Ishikawa (cell line): ENCODE measurements around the gene KCNK7.

Experiments
- CEBPB ChIP-seq: IDR thresholded peaks from 2 replicates; pipeline ENCODE4 v1.6.1; 2012
- CREB1 ChIP-seq: IDR thresholded peaks from 2 replicates; pipeline ENCODE4 v1.6.1; 2012; ENCODE audit warnings: low read depth
- EGR1 ChIP-seq: IDR thresholded peaks from 2 replicates; pipeline ENCODE4 v1.6.1; 2012
- EP300 ChIP-seq: IDR thresholded peaks from 2 replicates; pipeline ENCODE4 v1.6.1; 2012; ENCODE audit warnings: borderline replicate concordance
- FOXM1 ChIP-seq: IDR thresholded peaks from 2 replicates; pipeline ENCODE4 v1.6.1; 2012; ENCODE audit warnings: low read depth, borderline replicate concordance
- NFIC ChIP-seq: IDR thresholded peaks from 2 replicates; pipeline ENCODE4 v1.6.1; 2012
- RAD21 ChIP-seq: IDR thresholded peaks from 2 replicates; pipeline ENCODE4 v1.6.1; 2012; ENCODE audit warnings: low read depth
- REST ChIP-seq: IDR thresholded peaks from 2 replicates; pipeline ENCODE4 v1.6.1; 2012; ENCODE audit warnings: low read depth, mild to moderate bottlenecking
- TAF1 ChIP-seq: IDR thresholded peaks from 2 replicates; pipeline ENCODE4 v1.6.1; 2012; ENCODE audit warnings: low read depth, mild to moderate bottlenecking
- TCF12 ChIP-seq: IDR thresholded peaks from 2 replicates; pipeline ENCODE4 v1.6.1; 2012; ENCODE audit warnings: low read depth
- TEAD4 ChIP-seq: IDR thresholded peaks from 2 replicates; pipeline ENCODE4 v1.6.1; 2012
- YY1 ChIP-seq: IDR thresholded peaks from 2 replicates; pipeline ENCODE4 v1.6.1; 2012; ENCODE audit warnings: low read depth
- ZBTB7A ChIP-seq: IDR thresholded peaks from 2 replicates; pipeline ENCODE4 v1.6.1; 2012; ENCODE audit warnings: low read depth
- TF ChIP-seq, protein P1 (sequence below): IDR thresholded peaks from 2 replicates; pipeline ENCODE4 v1.6.1; 2012
- TF ChIP-seq, protein P2 (sequence below): IDR thresholded peaks from 2 replicates; pipeline ENCODE4 v1.6.1; 2012

KCNK7 gene

GRCh38 chr11:65618763-65619162, 23.2 kb upstream of the KCNK7 start:
- TF ChIP-seq, protein P1, sequence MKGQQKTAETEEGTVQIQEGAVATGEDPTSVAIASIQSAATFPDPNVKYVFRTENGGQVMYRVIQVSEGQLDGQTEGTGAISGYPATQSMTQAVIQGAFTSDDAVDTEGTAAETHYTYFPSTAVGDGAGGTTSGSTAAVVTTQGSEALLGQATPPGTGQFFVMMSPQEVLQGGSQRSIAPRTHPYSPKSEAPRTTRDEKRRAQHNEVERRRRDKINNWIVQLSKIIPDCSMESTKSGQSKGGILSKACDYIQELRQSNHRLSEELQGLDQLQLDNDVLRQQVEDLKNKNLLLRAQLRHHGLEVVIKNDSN = no peak

GRCh38 chr11:65617990-65618751, 22.6 kb upstream of the KCNK7 start:
- TF ChIP-seq CEBPB (no peak), ZBTB7A (no peak), CREB1 (no peak), YY1 (no peak), TAF1 (no peak), TEAD4 (no peak), TCF12 (no peak), REST (no peak), RAD21 (no peak), EGR1 (no peak), EP300 (no peak), FOXM1 (no peak), NFIC (no peak)
- TF ChIP-seq, protein P1 = no peak
- TF ChIP-seq, protein P2, sequence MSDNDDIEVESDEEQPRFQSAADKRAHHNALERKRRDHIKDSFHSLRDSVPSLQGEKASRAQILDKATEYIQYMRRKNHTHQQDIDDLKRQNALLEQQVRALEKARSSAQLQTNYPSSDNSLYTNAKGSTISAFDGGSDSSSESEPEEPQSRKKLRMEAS = no peak

GRCh38 chr11:65617136-65617850, 21.7 kb upstream of the KCNK7 start:
- TF ChIP-seq TEAD4 = no peak
- TF ChIP-seq EGR1 = no peak
- no peak for TF ChIP-seq REST
- no peak for TF ChIP-seq TAF1
- TF ChIP-seq, protein P1 = no peak

DNA sequence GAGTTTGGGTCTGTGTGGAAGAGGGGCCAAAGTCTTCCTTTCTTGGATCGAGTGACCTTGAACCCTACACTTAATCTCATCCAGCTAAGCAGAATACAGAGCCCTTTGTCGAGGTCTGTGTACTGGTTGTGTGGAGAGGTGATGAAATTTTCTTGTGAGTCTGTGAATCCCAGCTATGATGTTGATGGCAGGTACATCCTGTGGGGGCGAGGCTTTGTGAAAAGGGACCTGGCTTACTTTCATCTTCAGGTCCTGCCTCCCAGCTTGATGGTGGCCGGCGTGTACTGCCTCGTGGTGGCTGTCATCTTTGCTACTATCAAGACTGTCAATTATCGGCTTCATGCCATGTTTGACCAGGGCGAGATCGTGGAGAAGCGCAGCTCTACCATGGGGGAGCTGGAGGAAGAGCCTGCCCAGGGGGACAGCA, 21.0 kb upstream of the KCNK7 start:
- TF ChIP-seq, protein P2 = no peak
- TF ChIP-seq YY1 = no peak
- no peak for TF ChIP-seq EP300
- no peak for TF ChIP-seq TCF12
- no peak; the same call in 1 of the 2 replicates for TF ChIP-seq TAF1
- no peak for TF ChIP-seq FOXM1
- TF ChIP-seq CREB1 = no peak
- TF ChIP-seq EGR1 = no peak
- no peak for TF ChIP-seq RAD21
- TF ChIP-seq, protein P1 = no peak
- no peak for TF ChIP-seq REST
- TF ChIP-seq NFIC = no peak
- no peak for TF ChIP-seq TEAD4
- no peak for TF ChIP-seq CEBPB
- no peak for TF ChIP-seq ZBTB7A
